Sigmoid colon (tissue), 7 donors: Measurements from ENCODE around the gene MX2. TPM values are rescaled to one million over a fixed set of nuclear protein-coding genes. Genes with fewer than 3 reads are reported as not detected.
A peak's percentile ranks its signal among the peaks of the same experiment; 100 is the strongest.

Experiments used
- DNase-seq: peaks from one replicate; pipeline ENCODE4 v3.0.0-alpha.2; 2019
- H3K27ac ChIP-seq, 4 donors: fragments of 200-600 bp; sonication (generic); one replicate each; pipeline ENCODE4 v1.5.1; 2016 to 2019; ENCODE audit warnings: mild to moderate bottlenecking in 1 of 4
- H3K27me3 ChIP-seq, 3 donors: fragments of 200-600 bp; sonication (generic); one replicate each; pipeline ENCODE4 v1.5.1; 2019; ENCODE audit warnings: mild to moderate bottlenecking in 1 of 3
- H3K36me3 ChIP-seq, 4 donors: fragments of 200-600 bp; sonication (generic); one replicate each; pipeline ENCODE4 v1.5.1; 2016 to 2019
- H3K4me1 ChIP-seq, 4 donors: fragments of 200-600 bp; sonication (generic); one replicate each; pipeline ENCODE4 v1.5.1; 2017 to 2019
- H3K4me3 ChIP-seq, 4 donors: fragments of 200-600 bp; sonication (generic); one replicate each; pipeline ENCODE4 v1.5.1; 2017 to 2019; ENCODE audit warnings: mild to moderate bottlenecking in 2 of 4, moderate library complexity in 1 of 4
- H3K9me3 ChIP-seq, 4 donors: fragments of 200-600 bp in 3 of 4; sonication (generic) in 3 of 4; one replicate each; pipeline versions ENCODE4 v1.5.1 to v1.6.1; 2013 to 2019
- EP300 ChIP-seq, 4 donors: sonication (generic); formaldehyde crosslinking; IDR thresholded peaks; one replicate each; pipeline ENCODE4 v1.6.1; 2017; ENCODE audit warnings: antibody characterized with exemption in 4 of 4
- POLR2A ChIP-seq, 2 donors: fragments of 450-650 bp; IDR thresholded peaks; one replicate each; pipeline ENCODE4 v1.6.1; 2016; ENCODE audit warnings: antibody characterized with exemption in 2 of 2, mild to moderate bottlenecking in 2 of 2, moderate library complexity in 2 of 2
- POLR2AphosphoS5 ChIP-seq, 4 donors: sonication (generic); formaldehyde crosslinking; IDR thresholded peaks; one replicate each; pipeline ENCODE4 v1.6.1; 2017; ENCODE audit warnings: antibody characterized with exemption in 4 of 4
- WGBS, 2 donors: extraction: QIAGEN DNeasy Blood & Tissue Kit; methylation state at CpG; one replicate each; pipeline ENCODE4 v1.1.7; 2013; 5-methylcytosine and 5-hydroxymethylcytosine counted together
- intact Hi-C: fragments of 100-400 bp; cut with DNase I; formaldehyde crosslinking; loops from one replicate; pipeline ENCODE4 v1.15.1; 2023
- polyA plus RNA-seq, 3 donors: library from polyadenylated mRNA; stranded (reverse); fragments of 200-250 nt; gene quantifications; one replicate each; pipeline ENCODE4 v1.2.3, GENCODE V29; 2013
- total RNA-seq, 4 donors: library from RNA; depleted of rRNA; stranded (reverse); fragments of >200 nt; gene quantifications; one replicate each; pipeline ENCODE4 v1.1.0, GENCODE V29; 2016
- TF ChIP-seq, protein P1 (sequence below), 4 experiments: fragments of 450-650 bp in 3 of 4; fragments of 200-600 bp in 1 of 4; IDR thresholded peaks; one replicate each; pipeline ENCODE4 v1.5.1; 2016 to 2019; ENCODE audit warnings: antibody characterized with exemption in 4 of 4, mild to moderate bottlenecking in 3 of 4, moderate library complexity in 2 of 4
- donor health status: healthy with polysubstance abuse.
- donor health status: Bipolar disorder and iron deficiency.
- donor health status: healthy.

Gene MX2
- total and polyA plus RNA-seq, 7 donors: 2.5 to 23.9 (median 6.2) TPM

DNA sequence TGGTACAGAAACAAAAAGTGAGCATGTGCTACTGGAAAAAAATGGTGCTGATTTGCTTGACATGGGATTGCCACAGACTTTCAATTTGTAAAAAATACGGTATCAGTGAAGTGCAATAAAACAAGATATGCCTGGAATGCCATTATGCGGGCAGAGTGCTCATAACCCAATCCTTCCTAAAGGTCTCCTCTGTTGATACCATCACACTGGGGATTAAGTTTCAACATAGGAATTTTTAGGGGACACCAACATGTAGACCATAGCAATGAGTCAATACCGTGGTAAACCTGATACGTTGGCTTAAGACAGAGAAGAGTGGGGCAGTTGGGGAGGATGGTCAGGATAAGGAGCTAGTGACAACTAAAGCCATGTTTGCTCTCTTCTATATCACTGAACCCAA, 84.8 kb downstream of the MX2 start:
- intact Hi-C loops: no loop called here
- H3K27ac ChIP-seq: no peak overlapping the region
- no peak overlapping the region for H3K4me3 ChIP-seq
- DNase-seq: no peak
- no peaks in the 10 kb centered on the region for H3K4me1 ChIP-seq
- no peak for TF ChIP-seq POLR2A (IDR thresholded peaks at IDR 0.05)
- no peak for TF ChIP-seq EP300 (IDR thresholded peaks at IDR 0.05)
- no peak for TF ChIP-seq POLR2AphosphoS5 (IDR thresholded peaks at IDR 0.05)
- TF ChIP-seq, protein P1, sequence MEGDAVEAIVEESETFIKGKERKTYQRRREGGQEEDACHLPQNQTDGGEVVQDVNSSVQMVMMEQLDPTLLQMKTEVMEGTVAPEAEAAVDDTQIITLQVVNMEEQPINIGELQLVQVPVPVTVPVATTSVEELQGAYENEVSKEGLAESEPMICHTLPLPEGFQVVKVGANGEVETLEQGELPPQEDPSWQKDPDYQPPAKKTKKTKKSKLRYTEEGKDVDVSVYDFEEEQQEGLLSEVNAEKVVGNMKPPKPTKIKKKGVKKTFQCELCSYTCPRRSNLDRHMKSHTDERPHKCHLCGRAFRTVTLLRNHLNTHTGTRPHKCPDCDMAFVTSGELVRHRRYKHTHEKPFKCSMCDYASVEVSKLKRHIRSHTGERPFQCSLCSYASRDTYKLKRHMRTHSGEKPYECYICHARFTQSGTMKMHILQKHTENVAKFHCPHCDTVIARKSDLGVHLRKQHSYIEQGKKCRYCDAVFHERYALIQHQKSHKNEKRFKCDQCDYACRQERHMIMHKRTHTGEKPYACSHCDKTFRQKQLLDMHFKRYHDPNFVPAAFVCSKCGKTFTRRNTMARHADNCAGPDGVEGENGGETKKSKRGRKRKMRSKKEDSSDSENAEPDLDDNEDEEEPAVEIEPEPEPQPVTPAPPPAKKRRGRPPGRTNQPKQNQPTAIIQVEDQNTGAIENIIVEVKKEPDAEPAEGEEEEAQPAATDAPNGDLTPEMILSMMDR (IDR thresholded peaks at IDR 0.05): no peak
- no peaks in the 10 kb centered on the region for H3K9me3 ChIP-seq
- 71 to 98% methylated on average over 4 of the region's 4 CpGs for WGBS, 2 donors
- H3K36me3 ChIP-seq: peaks cover 0 to 88% (median 3%) of the 10 kb centered on the region in 4 donors
- no peaks in the 10 kb centered on the region for H3K27me3 ChIP-seq

DNA sequence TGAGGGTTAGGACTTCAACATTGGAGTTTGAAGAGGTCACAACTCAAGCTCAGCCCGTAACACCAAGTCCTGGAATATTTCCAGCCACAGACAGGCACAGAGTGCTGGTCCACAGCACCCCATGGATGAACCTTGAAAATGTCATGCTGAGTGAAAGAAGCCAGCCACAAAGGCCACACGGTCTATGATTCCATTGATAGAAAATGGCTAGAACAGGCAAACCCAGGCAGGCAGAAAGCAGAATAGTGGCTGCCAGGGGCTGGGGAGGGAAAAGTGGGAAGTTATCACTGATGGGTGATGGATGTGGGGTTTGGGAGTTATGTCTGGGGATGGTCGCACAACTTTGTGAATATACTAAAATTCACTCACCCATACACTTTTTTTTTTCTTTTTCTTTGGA, 85.5 kb downstream of the MX2 start:
- H3K36me3 ChIP-seq: peaks cover 0 to 87% (median 0%) of the 10 kb centered on the region in 4 donors
- H3K4me1 ChIP-seq: no peaks in the 10 kb centered on the region
- TF ChIP-seq POLR2AphosphoS5 (IDR thresholded peaks at IDR 0.05) (no peak), POLR2A (IDR thresholded peaks at IDR 0.05) (no peak), EP300 (IDR thresholded peaks at IDR 0.05) (no peak)
- TF ChIP-seq, protein P1 (IDR thresholded peaks at IDR 0.05): no peak
- no peaks in the 10 kb centered on the region for H3K27me3 ChIP-seq
- H3K4me3 ChIP-seq: no peak overlapping the region
- H3K27ac ChIP-seq: no peak overlapping the region
- intact Hi-C loops: no loop called here
- DNase-seq: peak; percentile 11
- no peaks in the 10 kb centered on the region for H3K9me3 ChIP-seq
- 95 to 97% methylated on average over 3 of the region's 3 CpGs for WGBS, 2 donors

DNA sequence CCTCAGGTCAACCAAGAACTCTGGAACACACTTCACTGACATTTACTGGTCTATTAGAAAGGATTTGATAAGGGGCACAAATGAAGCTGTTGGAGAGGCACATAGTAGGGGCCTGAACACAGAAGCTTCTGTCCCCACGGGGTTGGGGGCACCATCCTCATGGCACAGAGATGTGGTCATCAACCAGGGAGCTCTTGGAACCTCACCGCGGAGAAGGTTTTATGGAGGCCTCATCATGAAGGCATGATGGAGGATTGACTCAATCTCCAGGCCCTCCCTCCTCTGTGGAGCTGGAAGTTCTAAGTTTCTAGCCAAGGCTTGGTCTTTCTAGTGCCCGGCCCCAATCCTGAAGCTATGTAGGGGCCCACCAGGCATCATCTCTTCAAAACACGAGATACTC, 87.8 kb downstream of the MX2 start:
- 78 to 89% methylated on average over 5 of the region's 5 CpGs for WGBS, 2 donors
- intact Hi-C loops: no loop called here
- peaks cover 0 to 82% (median 0%) of the 10 kb centered on the region in 4 donors for H3K36me3 ChIP-seq

DNA sequence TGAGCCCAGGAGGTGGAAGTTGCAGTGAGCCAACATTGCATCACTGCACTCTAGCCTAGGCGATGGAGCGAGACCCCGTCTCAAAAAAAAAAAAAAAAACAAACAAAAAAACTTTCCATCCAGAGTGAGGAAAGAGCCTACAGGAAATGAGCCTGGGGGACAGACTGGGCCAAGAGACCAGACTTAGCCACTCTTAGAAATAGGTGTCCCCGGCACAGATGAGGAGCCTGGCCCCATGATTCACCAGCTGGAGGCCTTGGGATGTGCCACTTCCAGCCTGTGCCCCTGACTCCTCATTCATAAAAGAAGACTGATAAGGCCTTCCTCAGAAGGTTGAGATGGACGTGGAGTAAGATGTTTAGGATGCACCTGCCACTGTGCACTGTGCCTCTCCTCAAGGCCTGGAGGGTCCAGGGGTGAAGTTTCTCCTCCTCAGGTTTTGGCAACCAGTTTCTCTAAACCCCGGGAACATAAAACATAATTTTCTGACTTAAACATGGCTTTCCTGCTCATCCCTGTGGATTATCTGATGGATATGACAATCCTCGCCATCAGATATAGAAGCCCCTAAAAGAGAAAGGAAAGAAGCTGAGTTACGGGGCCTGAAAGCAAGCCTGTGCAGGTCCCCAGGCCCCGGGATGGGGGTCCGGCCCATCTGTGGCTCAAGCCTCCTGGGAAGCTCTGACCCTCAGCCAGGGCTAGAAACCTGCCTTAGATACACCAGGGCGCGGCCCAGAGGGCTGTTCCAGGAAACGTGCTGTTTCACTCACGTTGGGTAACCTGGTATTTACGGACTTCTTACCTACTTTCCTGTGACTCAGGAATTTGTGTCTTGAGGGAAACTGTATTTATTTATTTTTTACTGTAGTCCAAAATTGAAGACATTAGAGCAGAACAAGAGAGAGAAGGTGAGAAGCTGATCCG, 90.2 kb downstream of the MX2 start:
- TF ChIP-seq POLR2AphosphoS5 (IDR thresholded peaks at IDR 0.05) (no peak), POLR2A (IDR thresholded peaks at IDR 0.05) (no peak), EP300 (IDR thresholded peaks at IDR 0.05) (no peak)
- TF ChIP-seq, protein P1 (IDR thresholded peaks at IDR 0.05): no peak
- H3K4me1 ChIP-seq: no peaks in the 10 kb centered on the region
- no peaks in the 10 kb centered on the region for H3K9me3 ChIP-seq
- H3K4me3 ChIP-seq: no peak overlapping the region
- DNase-seq: no peak
- intact Hi-C loops: no loop called here
- 67 to 80% methylated on average over 16 of the region's 16 CpGs for WGBS, 2 donors
- peaks cover 0 to 79% (median 0%) of the 10 kb centered on the region in 4 donors for H3K36me3 ChIP-seq
- H3K27ac ChIP-seq: no peak overlapping the region
- no peaks in the 10 kb centered on the region for H3K27me3 ChIP-seq

More for the DNA sequence above, 87.8 kb downstream of the MX2 start:
- no peak for DNase-seq
- no peak for TF ChIP-seq POLR2AphosphoS5 (IDR thresholded peaks at IDR 0.05)
- TF ChIP-seq EP300 (IDR thresholded peaks at IDR 0.05): no peak
- no peak for TF ChIP-seq POLR2A (IDR thresholded peaks at IDR 0.05)
- TF ChIP-seq, protein P1 (IDR thresholded peaks at IDR 0.05): no peak
- Histone ChIP-seq H3K9me3 (no peaks in the 10 kb centered on the region), H3K4me3 (no peak overlapping the region), H3K27me3 (no peaks in the 10 kb centered on the region), H3K4me1 (no peaks in the 10 kb centered on the region), H3K27ac (no peak overlapping the region)
